Measurements from ENCODE around the gene FAM217B. TPM values are rescaled to one million over a fixed set of nuclear protein-coding genes. Genes with fewer than 3 reads are reported as not detected.

Gene FAM217B
- total and polyA plus RNA-seq, 2 of the 8 experiments (the other 6 are each of a cell fraction or from before 2014, with no cell fraction given): 5.4 to 28.5 TPM

GRCh38 chr20:59997896-59998295 lies 57.7 kb downstream of the FAM217B start:
- WGBS, 2 experiments (ENCODE audit: extremely low coverage in 1 of 2, insufficient coverage in 1 of 2, insufficient read length in 1 of 2, insufficient replicate concordance in 2 of 2, low coverage in 1 of 2, low lambda C conversion rate in 2 of 2, missing lambda C conversion rate in 1 of 2): 95% methylated on average over 2 of the region's 2 CpGs; no CpG with 5 or more reads in 1 of the 2 experiments
- POLR2A ChIA-PET (ENCODE audit: partially characterized antibody): no interaction called here
- no peak for TF ChIP-seq SRF (IDR thresholded peaks at IDR 0.05; ENCODE audit: low read depth, low read length)
- no peak for TF ChIP-seq USF2 (IDR thresholded peaks at IDR 0.05; ENCODE audit: low read length)
- TF ChIP-seq, protein P1, sequence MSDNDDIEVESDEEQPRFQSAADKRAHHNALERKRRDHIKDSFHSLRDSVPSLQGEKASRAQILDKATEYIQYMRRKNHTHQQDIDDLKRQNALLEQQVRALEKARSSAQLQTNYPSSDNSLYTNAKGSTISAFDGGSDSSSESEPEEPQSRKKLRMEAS (IDR thresholded peaks at IDR 0.05): no peak
- no peak for TF ChIP-seq SP4 (IDR thresholded peaks at IDR 0.05; ENCODE audit: low read length)
- no peak for TF ChIP-seq TCF12 (IDR thresholded peaks at IDR 0.05; ENCODE audit: low read depth, low read length)
- no peak for TF ChIP-seq SP1 (IDR thresholded peaks at IDR 0.05; ENCODE audit: low read depth, low read length)
- no peak for TF ChIP-seq CHD2 (IDR thresholded peaks at IDR 0.05; ENCODE audit: low read length)
- no peak for TF ChIP-seq CBX5 (IDR thresholded peaks at IDR 0.05; ENCODE audit: low read depth, low read length)
- no peak for TF ChIP-seq CEBPB (IDR thresholded peaks at IDR 0.05; ENCODE audit: low read depth, low read length)

More at GRCh38 chr20:59997896-59998295, 57.7 kb downstream of the FAM217B start:
- Histone ChIP-seq H2AFZ (ENCODE audit: low read length) (no peak overlapping the region), H2BK20ac (ENCODE audit: low read length) (no peak overlapping the region), H2AK5ac (ENCODE audit: low read depth, low read length) (no peak overlapping the region), H3K4ac (replicated peaks; ENCODE audit: insufficient read length, low read depth, low read length) (no peak overlapping the region), H3K27me3 (replicated peaks in 1 of 4; ENCODE audit: control insufficient read depth in 3 of 4, extremely low read depth in 1 of 4, insufficient read depth in 3 of 4, low read length in 3 of 4) (peaks cover 0 to 3% (median under 1%) of the 10 kb centered on the region in 4 experiments; a peak in 1 of 7 replicates), H3K9me3 (ENCODE audit: insufficient read depth in 2 of 2, low read depth in 1 of 2, low read length in 1 of 2) (no peaks in the 10 kb centered on the region), H3K18ac (ENCODE audit: extremely low read depth, low read length) (no peak overlapping the region), H3K14ac (ENCODE audit: insufficient read length) (no peak overlapping the region), H3K4me3 (ENCODE audit: extremely low read depth in 1 of 4, insufficient read depth in 2 of 4, low read depth in 3 of 4, low read length in 4 of 4) (no peak overlapping the region), H2BK15ac (ENCODE audit: low read length) (no peak overlapping the region), H3K23ac (ENCODE audit: insufficient read length) (no peak overlapping the region), H3K36me3 (ENCODE audit: control insufficient read depth in 2 of 4, insufficient read depth in 4 of 4, low read length in 3 of 4) (no peaks in the 10 kb centered on the region), H3K79me2 (ENCODE audit: control insufficient read depth in 1 of 2, insufficient read depth in 2 of 2, low read length in 2 of 2) (no peaks in the 10 kb centered on the region), H4K5ac (ENCODE audit: insufficient read length, low read depth, low read length) (no peak overlapping the region), H3K27ac (ENCODE audit: low read depth, low read length) (no peak overlapping the region), H2BK12ac (ENCODE audit: low read depth, low read length) (no peak overlapping the region), H3K56ac (replicated peaks; ENCODE audit: insufficient read length, low read depth, low read length) (no peak overlapping the region), H2BK120ac (replicated peaks; ENCODE audit: low read depth, low read length) (no peak overlapping the region), H3K4me2 (ENCODE audit: insufficient read depth in 1 of 2, low read depth in 2 of 2, low read length in 2 of 2) (no peak overlapping the region), H3K9ac (replicated peaks in 1 of 4; ENCODE audit: extremely low read depth in 1 of 4, low read depth in 3 of 4, low read length in 3 of 4) (no peak overlapping the region), H3K4me1 (replicated peaks in 1 of 4; ENCODE audit: control insufficient read depth in 3 of 4, insufficient read depth in 4 of 4, low read length in 3 of 4) (peaks cover 0 to 6% (median 4%) of the 10 kb centered on the region in 4 experiments; a peak in 3 of 7 replicates), H4K91ac (replicated peaks; ENCODE audit: insufficient read length, low read length) (no peak overlapping the region), H4K8ac (ENCODE audit: extremely low read depth, insufficient read depth, low read length) (no peak overlapping the region), H3K79me1 (ENCODE audit: low read depth, low read length) (no peaks in the 10 kb centered on the region), H4K20me1 (replicated peaks in 1 of 2; ENCODE audit: control insufficient read depth in 1 of 2, insufficient read depth in 2 of 2, low read length in 2 of 2) (no peaks in the 10 kb centered on the region), H3K23me2 (ENCODE audit: low read depth, low read length) (peaks cover 8% of the 10 kb centered on the region), H2BK5ac (ENCODE audit: low read depth, low read length) (no peak overlapping the region)
- DNase-seq (ENCODE audit: low read depth in 1 of 2, low spot score in 2 of 2): no peak
- FAIRE-seq: no peak
- CTCF ChIA-PET (ENCODE audit: partially characterized antibody): interaction anchor here (1.1 to 3.6 kb wide), 7 partner anchors 9 to 64 kb away, joined by 3 to 25 read pairs (median 8); no protein-coding TSS in a partner anchor

Data from H1 (cell line).